ENCODE data around the gene PRPH.
A peak's percentile ranks its signal among the peaks of the same experiment; 100 is the strongest.
"Not testable (repeated sequence)": the region's sequence is repeated elsewhere in the genome, so short reads cannot be mapped to it uniquely, and the experiment has no call there.

Gene PRPH

GRCh38 chr12:49298160-49298559, 3.2 kb downstream of the PRPH start:
- DNase-seq (ENCODE audit: insufficient read length, low spot score) (no peak), FAIRE-seq (no peak)
- no peak for TF ChIP-seq POLR2A (IDR thresholded peaks at IDR 0.05; ENCODE audit: low read depth, low read length)

- TF ChIP-seq POLR2A (IDR thresholded peaks at IDR 0.05; ENCODE audit: low read depth, low read length), result no peak
- DNase-seq (ENCODE audit: insufficient read length, low spot score) (no peak), FAIRE-seq (no peak)
Observed at GRCh38 chr12:49301760-49302159, 6.8 kb downstream of the PRPH start.

- no peak for TF ChIP-seq POLR2A (IDR thresholded peaks at IDR 0.05; ENCODE audit: low read depth, low read length)
- DNase-seq (ENCODE audit: insufficient read length, low spot score) (no peak), FAIRE-seq (no peak)
Observed at GRCh38 chr12:49304161-49304560, 9.2 kb downstream of the PRPH start.

GRCh38 chr12:49305762-49306510, 11.0 kb downstream of the PRPH start:
- no peak for TF ChIP-seq POLR2A (IDR thresholded peaks at IDR 0.05; ENCODE audit: low read depth, low read length)
- DNase-seq (ENCODE audit: insufficient read length, low spot score), result no peak
- FAIRE-seq, result no peak

- FAIRE-seq, result no peak
- no peak for TF ChIP-seq POLR2A (IDR thresholded peaks at IDR 0.05; ENCODE audit: low read depth, low read length)
- no peak for DNase-seq (ENCODE audit: insufficient read length, low spot score)
Observed at GRCh38 chr12:49309386-49309785, 14.4 kb downstream of the PRPH start.

GRCh38 chr12:49310451-49311000, 15.6 kb downstream of the PRPH start:
- FAIRE-seq, result not testable (repeated sequence)

GRCh38 chr12:49314811-49315210, 19.9 kb downstream of the PRPH start:
- FAIRE-seq (no peak), DNase-seq (ENCODE audit: insufficient read length, low spot score) (no peak)
- no peak for TF ChIP-seq POLR2A (IDR thresholded peaks at IDR 0.05; ENCODE audit: low read depth, low read length)

More at GRCh38 chr12:49310451-49311000, 15.6 kb downstream of the PRPH start:
- not testable (repeated sequence) for DNase-seq (ENCODE audit: insufficient read length, low spot score)

GRCh38 chr12:49317118-49317517, 22.2 kb downstream of the PRPH start:
- not testable (repeated sequence) for FAIRE-seq

GRCh38 chr12:49320411-49321103, 25.6 kb downstream of the PRPH start:
- FAIRE-seq; DNase-seq (ENCODE audit: insufficient read length, low spot score): not testable (repeated sequence)

More at GRCh38 chr12:49317118-49317517, 22.2 kb downstream of the PRPH start:
- DNase-seq (ENCODE audit: insufficient read length, low spot score), result not testable (repeated sequence)

- FAIRE-seq, result no peak
- no peak for DNase-seq (ENCODE audit: insufficient read length, low spot score)
- no peak for TF ChIP-seq POLR2A (IDR thresholded peaks at IDR 0.05; ENCODE audit: low read depth, low read length)
Observed at GRCh38 chr12:49322367-49322707, 27.4 kb downstream of the PRPH start.

GRCh38 chr12:49322708-49323523, 28.0 kb downstream of the PRPH start, which contains the start of gene TROAP:
TROAP (plus strand) TSS chr12:49323255; CDS start chr12:49323609, 354 bp downstream.
- peak; percentile 94 for FAIRE-seq
- peak; percentile 98 for DNase-seq (ENCODE audit: insufficient read length, low spot score)
- TF ChIP-seq POLR2A (IDR thresholded peaks at IDR 0.05; ENCODE audit: low read depth, low read length), result peak; percentile 87

GRCh38 chr12:49323524-49324097, 28.7 kb downstream of the PRPH start:
- FAIRE-seq (no peak), DNase-seq (ENCODE audit: insufficient read length, low spot score) (no peak)
- TF ChIP-seq POLR2A (IDR thresholded peaks at IDR 0.05; ENCODE audit: low read depth, low read length), result no peak

- no peak for TF ChIP-seq POLR2A (IDR thresholded peaks at IDR 0.05; ENCODE audit: low read depth, low read length)
- FAIRE-seq (no peak), DNase-seq (ENCODE audit: insufficient read length, low spot score) (no peak)
Observed at GRCh38 chr12:49325606-49326005, 30.7 kb downstream of the PRPH start.

GRCh38 chr12:49327368-49327767, 32.4 kb downstream of the PRPH start:
- no peak for FAIRE-seq
- no peak for TF ChIP-seq POLR2A (IDR thresholded peaks at IDR 0.05; ENCODE audit: low read depth, low read length)
- no peak for DNase-seq (ENCODE audit: insufficient read length, low spot score)
